ENCODE results near the gene CAPN3.

- TF ChIP-seq CTCF (IDR thresholded peaks at IDR 0.05; ENCODE audit: extremely low read depth in 1 of 2, insufficient read depth in 1 of 2, low read depth in 1 of 2, low read length in 2 of 2) (no peak), EZH2 (IDR thresholded peaks at IDR 0.05; ENCODE audit: borderline replicate concordance, low read depth, low read length, severe bottlenecking) (no peak)
Measured at GRCh38 chr15:42456971-42457370, 97.7 kb downstream of the CAPN3 start.

Measured in endothelial cell of umbilical vein (primary cell).